Karpas-422 (cell line): ENCODE results near the gene NMNAT2. TPM values are rescaled to one million over a fixed set of nuclear protein-coding genes. Genes with fewer than 3 reads are reported as not detected.

Experiments used
- DNase-seq: peaks from one replicate; pipeline ENCODE4 v3.0.0-alpha.2; 2015
- H2AFZ ChIP-seq: fragments of 200-600 bp; sonication (generic); 2 replicates; pipeline ENCODE4 v1.6.1; 2014; ENCODE audit warnings: antibody characterized with exemption, low read length, mixed read lengths
- H3K27ac ChIP-seq: fragments of 200-600 bp; sonication (generic); 2 replicates; pipeline ENCODE4 v1.5.1; 2014; ENCODE audit warnings: mild to moderate bottlenecking, low read length, moderate library complexity
- H3K27me3 ChIP-seq: fragments of 200-600 bp; sonication (generic); 2 replicates; pipeline ENCODE4 v1.6.1; 2014; ENCODE audit warnings: low read length, mixed read lengths
- H3K36me3 ChIP-seq: fragments of 200-600 bp; sonication (generic); 2 replicates; pipeline ENCODE4 v1.6.1; 2014; ENCODE audit warnings: low read length, mixed read lengths; ENCODE audit not compliant: insufficient read depth
- H3K4me1 ChIP-seq: fragments of 200-600 bp; sonication (generic); 2 replicates; pipeline ENCODE4 v1.6.1; 2014; ENCODE audit warnings: mild to moderate bottlenecking, low read length, mixed read lengths
- H3K4me2 ChIP-seq: fragments of 200-600 bp; sonication (generic); 2 replicates; pipeline ENCODE4 v1.6.1; 2014; ENCODE audit warnings: low read length, low read depth, mild to moderate bottlenecking; ENCODE audit not compliant: poor library complexity, severe bottlenecking
- H3K4me3 ChIP-seq: fragments of 200-600 bp; sonication (generic); 2 replicates; pipeline ENCODE4 v1.5.1; 2014; ENCODE audit warnings: mild to moderate bottlenecking, antibody characterized with exemption, low read length, mixed read lengths
- H3K79me2 ChIP-seq: fragments of 200-600 bp; sonication (generic); 2 replicates; pipeline ENCODE4 v1.6.1; 2014; ENCODE audit warnings: mild to moderate bottlenecking, low read length, mixed read lengths
- H3K9ac ChIP-seq: fragments of 200-600 bp; sonication (generic); 2 replicates; pipeline ENCODE4 v1.6.0; 2014; ENCODE audit warnings: low read length
- H3K9me2 ChIP-seq: fragments of 200-600 bp; sonication (generic), shearing (Covaris generic); replicated peaks from 2 replicates; pipeline ENCODE4 v1.6.0; 2014; ENCODE audit warnings: mild to moderate bottlenecking, low read length, moderate library complexity; ENCODE audit not compliant: insufficient read depth
- H3K9me3 ChIP-seq: fragments of 300-700, 200-600 bp; sonication (generic); 2 replicates; pipeline ENCODE4 v1.6.1; 2014; ENCODE audit warnings: low read length, mixed read lengths
- H4K20me1 ChIP-seq: fragments of 200-600 bp; sonication (generic); 2 replicates; pipeline ENCODE4 v1.6.1; 2014; ENCODE audit warnings: mild to moderate bottlenecking, antibody characterized with exemption, low read length, low read depth; ENCODE audit not compliant: insufficient read depth
- total RNA-seq: library from RNA; depleted of rRNA; stranded (reverse); fragments of >200 nt; shearing (Covaris generic); gene quantifications from 2 replicates; pipeline ENCODE4 v1.2.3, GENCODE V29; 2014; ENCODE audit warnings: low replicate concordance

Gene NMNAT2
- total RNA-seq, 1 experiment from 2014 or later, result not detected

- DNase-seq, result no peak
- Histone ChIP-seq H3K27me3 (0 out of 2 replicates have a peak, but pooled peaks cover 2% of the 10 kb centered on the region), H4K20me1 (no peaks in the 10 kb centered on the region), H3K9me3 (no peaks in the 10 kb centered on the region), H2AFZ (no peak overlapping the region), H3K4me2 (no peak overlapping the region), H3K4me3 (no peak overlapping the region), H3K79me2 (no peaks in the 10 kb centered on the region), H3K9me2 (no peaks in the 10 kb centered on the region), H3K9ac (no peak overlapping the region), H3K27ac (no peak overlapping the region), H3K36me3 (no peaks in the 10 kb centered on the region), H3K4me1 (no peaks in the 10 kb centered on the region)
These were observed 27.6 kb downstream of the NMNAT2 start for GRCh38 chr1:183390561-183390960.

GRCh38 chr1:183388735-183389134, 29.4 kb downstream of the NMNAT2 start:
- H3K9me3 ChIP-seq, result no peaks in the 10 kb centered on the region
- H4K20me1 ChIP-seq, result no peaks in the 10 kb centered on the region
- no peaks in the 10 kb centered on the region for H3K9me2 ChIP-seq
- 0 out of 2 replicates have a peak, but pooled peaks cover 2% of the 10 kb centered on the region for H3K27me3 ChIP-seq
- no peak overlapping the region for H3K4me3 ChIP-seq
- no peaks in the 10 kb centered on the region for H3K79me2 ChIP-seq
- H2AFZ ChIP-seq, result no peak overlapping the region
- H3K4me1 ChIP-seq, result no peaks in the 10 kb centered on the region
- H3K27ac ChIP-seq, result no peak overlapping the region
- H3K9ac ChIP-seq, result no peak overlapping the region
- no peak overlapping the region for H3K4me2 ChIP-seq
- no peaks in the 10 kb centered on the region for H3K36me3 ChIP-seq
- no peak for DNase-seq

- no peaks in the 10 kb centered on the region for H3K9me3 ChIP-seq
- no peak overlapping the region for H3K4me2 ChIP-seq
- no peak for DNase-seq
- no peak overlapping the region for H3K9ac ChIP-seq
- H3K79me2 ChIP-seq, result no peaks in the 10 kb centered on the region
- H3K36me3 ChIP-seq, result no peaks in the 10 kb centered on the region
- no peaks in the 10 kb centered on the region for H3K27me3 ChIP-seq
- H3K4me3 ChIP-seq, result no peak overlapping the region
- H3K27ac ChIP-seq, result no peak overlapping the region
- H2AFZ ChIP-seq, result no peak overlapping the region
- H3K9me2 ChIP-seq, result no peaks in the 10 kb centered on the region
- H4K20me1 ChIP-seq, result no peaks in the 10 kb centered on the region
- no peaks in the 10 kb centered on the region for H3K4me1 ChIP-seq
These were observed 32.6 kb downstream of the NMNAT2 start for GRCh38 chr1:183385340-183386144.

GRCh38 chr1:183379951-183380350, 38.2 kb downstream of the NMNAT2 start:
- no peaks in the 10 kb centered on the region for H3K36me3 ChIP-seq
- H3K9ac ChIP-seq, result no peak overlapping the region
- H3K9me2 ChIP-seq, result no peaks in the 10 kb centered on the region
- H3K4me1 ChIP-seq, result no peaks in the 10 kb centered on the region
- no peak overlapping the region for H3K27ac ChIP-seq
- no peaks in the 10 kb centered on the region for H4K20me1 ChIP-seq
- H2AFZ ChIP-seq, result no peak overlapping the region
- H3K4me2 ChIP-seq, result no peak overlapping the region
- no peaks in the 10 kb centered on the region for H3K79me2 ChIP-seq
- no peaks in the 10 kb centered on the region for H3K27me3 ChIP-seq
- no peak overlapping the region for H3K4me3 ChIP-seq
- no peaks in the 10 kb centered on the region for H3K9me3 ChIP-seq
- no peak for DNase-seq

- no peak overlapping the region for H3K9ac ChIP-seq
- no peaks in the 10 kb centered on the region for H3K79me2 ChIP-seq
- H2AFZ ChIP-seq, result no peak overlapping the region
- H3K4me2 ChIP-seq, result no peak overlapping the region
- H3K36me3 ChIP-seq, result no peaks in the 10 kb centered on the region
- H3K4me3 ChIP-seq, result no peak overlapping the region
- no peaks in the 10 kb centered on the region for H4K20me1 ChIP-seq
- H3K9me2 ChIP-seq, result no peaks in the 10 kb centered on the region
- no peak for DNase-seq
- H3K27me3 ChIP-seq, result no peaks in the 10 kb centered on the region
- no peaks in the 10 kb centered on the region for H3K9me3 ChIP-seq
- no peaks in the 10 kb centered on the region for H3K4me1 ChIP-seq
- H3K27ac ChIP-seq, result no peak overlapping the region
These were observed 42.8 kb downstream of the NMNAT2 start for GRCh38 chr1:183375381-183375780.

- H3K4me2 ChIP-seq, result no peak overlapping the region
- no peak overlapping the region for H3K9ac ChIP-seq
- H2AFZ ChIP-seq, result no peak overlapping the region
- DNase-seq, result no peak
- no peaks in the 10 kb centered on the region for H3K4me1 ChIP-seq
- H4K20me1 ChIP-seq, result no peaks in the 10 kb centered on the region
- no peaks in the 10 kb centered on the region for H3K9me2 ChIP-seq
- H3K27me3 ChIP-seq, result no peaks in the 10 kb centered on the region
- no peak overlapping the region for H3K4me3 ChIP-seq
- H3K79me2 ChIP-seq, result no peaks in the 10 kb centered on the region
- H3K36me3 ChIP-seq, result no peaks in the 10 kb centered on the region
- no peaks in the 10 kb centered on the region for H3K9me3 ChIP-seq
- H3K27ac ChIP-seq, result no peak overlapping the region
These were observed 43.4 kb downstream of the NMNAT2 start for GRCh38 chr1:183374825-183375224.

- Histone ChIP-seq H3K4me1 (no peaks in the 10 kb centered on the region), H3K4me2 (no peak overlapping the region), H3K9me2 (no peaks in the 10 kb centered on the region), H4K20me1 (no peaks in the 10 kb centered on the region), H2AFZ (no peak overlapping the region), H3K36me3 (no peaks in the 10 kb centered on the region), H3K4me3 (no peak overlapping the region), H3K79me2 (no peaks in the 10 kb centered on the region), H3K9me3 (no peaks in the 10 kb centered on the region), H3K27me3 (no peaks in the 10 kb centered on the region), H3K9ac (no peak overlapping the region), H3K27ac (no peak overlapping the region)
- no peak for DNase-seq
These were observed 45.5 kb downstream of the NMNAT2 start for GRCh38 chr1:183372586-183373230.

- H3K9me3 ChIP-seq, result no peaks in the 10 kb centered on the region
- no peaks in the 10 kb centered on the region for H3K36me3 ChIP-seq
- H3K4me3 ChIP-seq, result no peak overlapping the region
- H3K9ac ChIP-seq, result no peak overlapping the region
- no peaks in the 10 kb centered on the region for H3K9me2 ChIP-seq
- no peaks in the 10 kb centered on the region for H3K27me3 ChIP-seq
- no peak overlapping the region for H3K4me2 ChIP-seq
- no peak overlapping the region for H2AFZ ChIP-seq
- no peaks in the 10 kb centered on the region for H4K20me1 ChIP-seq
- DNase-seq, result no peak
- no peak overlapping the region for H3K27ac ChIP-seq
- no peaks in the 10 kb centered on the region for H3K79me2 ChIP-seq
- no peaks in the 10 kb centered on the region for H3K4me1 ChIP-seq
These were observed 47.7 kb downstream of the NMNAT2 start for GRCh38 chr1:183370399-183371058.
